ENCODE measurements around the gene KIAA1549. TPM values are rescaled to one million over a fixed set of nuclear protein-coding genes. Genes with fewer than 3 reads are reported as not detected.

The KIAA1549 gene
- total and polyA plus RNA-seq, 10 of the 15 experiments (the other 5 are each of a cell fraction or from before 2014, with no cell fraction given) = 0.02 to 0.82 (median 0.22) TPM

GRCh38 chr7:138967159-138967558 lies 14.0 kb downstream of the KIAA1549 start:
- no peak overlapping the region for H2AFZ ChIP-seq (ENCODE audit: control insufficient read depth, low read depth, low read length)
- in situ Hi-C loops (cut with MboI) = no loop called here
- WGBS (ENCODE audit: insufficient coverage, insufficient replicate concordance, low lambda C conversion rate, missing lambda C conversion rate) = 44% methylated on average over 4 of the region's 4 CpGs
- BruUV-seq (replicated peaks) = no TSS peak
- H3K27me3 ChIP-seq (replicated peaks in 1 of 2; ENCODE audit: control insufficient read depth in 2 of 2, insufficient read depth in 2 of 2, low read length in 1 of 2) = no peaks in the 10 kb centered on the region; a peak in 1 of 4 replicates
- DNase-seq (ENCODE audit: low read depth, low spot score) (no peak), ATAC-seq (no peak), FAIRE-seq (no peak)
- H3K79me2 ChIP-seq (ENCODE audit: control insufficient read depth, insufficient read depth, low read length) = no peaks in the 10 kb centered on the region
- no peaks in the 10 kb centered on the region for H4K20me1 ChIP-seq (ENCODE audit: control insufficient read depth, insufficient read depth)
- no peaks in the 10 kb centered on the region for H3K36me3 ChIP-seq (ENCODE audit: control insufficient read depth in 2 of 2, insufficient read depth in 2 of 2, low read length in 1 of 2)
- RAD21 ChIA-PET (ENCODE audit: unreplicated experiment) = no interaction called here
- H3K4me2 ChIP-seq (ENCODE audit: control insufficient read depth, insufficient read depth) = no peak overlapping the region
- CTCF ChIA-PET = no interaction called here
- no peak overlapping the region for H3K9ac ChIP-seq (ENCODE audit: control insufficient read depth, insufficient read depth, low read length)
- H3K9me3 ChIP-seq (replicated peaks; ENCODE audit: control insufficient read depth, insufficient read depth, low read length) = no peaks in the 10 kb centered on the region
- H3K4me1 ChIP-seq (ENCODE audit: control insufficient read depth, insufficient read depth, low read length) = no peaks in the 10 kb centered on the region
- SMC1A ChIA-PET (ENCODE audit: uncharacterized antibody, unreplicated experiment) = interaction anchor here (0.6 kb wide), 1 partner anchor 18 kb away, joined by 3 read pairs; no protein-coding TSS in a partner anchor
- H3K4me3 ChIP-seq = no peak overlapping the region
- H3K27ac ChIP-seq (ENCODE audit: control insufficient read depth, insufficient read depth) = no peak overlapping the region
- POLR2A ChIA-PET = no interaction called here
- intact Hi-C loops (cut with micrococcal nuclease; ENCODE audit: unreplicated experiment) = no loop called here
- TF ChIP-seq NR2C1 (IDR thresholded peaks at IDR 0.05) = no peak
- no peak for TF ChIP-seq SIN3A (IDR thresholded peaks at IDR 0.05; ENCODE audit: low read depth, low read length)
- TF ChIP-seq SUPT20H (IDR thresholded peaks at IDR 0.05; ENCODE audit: borderline replicate concordance, control insufficient read depth, low read depth, low read length) = no peak
- TF ChIP-seq ZNF384 (IDR thresholded peaks at IDR 0.05; ENCODE audit: borderline replicate concordance, low read depth, low read length) = no peak
- TF ChIP-seq MTA2 (IDR thresholded peaks at IDR 0.05; ENCODE audit: low read depth) = no peak
- TF ChIP-seq RBBP5 (conservative IDR thresholded peaks at IDR 0.05) = no peak
- no peak for TF ChIP-seq NR2C2 (IDR thresholded peaks at IDR 0.05; ENCODE audit: borderline replicate concordance, control insufficient read depth, insufficient read length, low read depth)
- no peak for TF ChIP-seq IKZF2 (IDR thresholded peaks at IDR 0.05)
- no peak for TF ChIP-seq HDGF (IDR thresholded peaks at IDR 0.05)
- no peak for TF ChIP-seq SIX5 (IDR thresholded peaks at IDR 0.05; ENCODE audit: low read depth, low read length, severe bottlenecking)
- no peak for TF ChIP-seq ZNF274 (IDR thresholded peaks at IDR 0.05; ENCODE audit: insufficient read depth, insufficient read length)
- TF ChIP-seq DPF2 (IDR thresholded peaks at IDR 0.05) = no peak
- no peak for TF ChIP-seq FOXM1 (IDR thresholded peaks at IDR 0.05; ENCODE audit: low read depth, low read length)
- TF ChIP-seq E2F8 (IDR thresholded peaks at IDR 0.05; ENCODE audit: low read depth, partially characterized antibody) = no peak
- TF ChIP-seq EP300 (IDR thresholded peaks at IDR 0.05; ENCODE audit: borderline replicate concordance in 1 of 2, control insufficient read depth in 1 of 2, low read depth in 2 of 2, low read length in 2 of 2) = no peak
- TF ChIP-seq BACH1 (IDR thresholded peaks at IDR 0.05; ENCODE audit: borderline replicate concordance) = no peak
- TF ChIP-seq, protein P1, sequence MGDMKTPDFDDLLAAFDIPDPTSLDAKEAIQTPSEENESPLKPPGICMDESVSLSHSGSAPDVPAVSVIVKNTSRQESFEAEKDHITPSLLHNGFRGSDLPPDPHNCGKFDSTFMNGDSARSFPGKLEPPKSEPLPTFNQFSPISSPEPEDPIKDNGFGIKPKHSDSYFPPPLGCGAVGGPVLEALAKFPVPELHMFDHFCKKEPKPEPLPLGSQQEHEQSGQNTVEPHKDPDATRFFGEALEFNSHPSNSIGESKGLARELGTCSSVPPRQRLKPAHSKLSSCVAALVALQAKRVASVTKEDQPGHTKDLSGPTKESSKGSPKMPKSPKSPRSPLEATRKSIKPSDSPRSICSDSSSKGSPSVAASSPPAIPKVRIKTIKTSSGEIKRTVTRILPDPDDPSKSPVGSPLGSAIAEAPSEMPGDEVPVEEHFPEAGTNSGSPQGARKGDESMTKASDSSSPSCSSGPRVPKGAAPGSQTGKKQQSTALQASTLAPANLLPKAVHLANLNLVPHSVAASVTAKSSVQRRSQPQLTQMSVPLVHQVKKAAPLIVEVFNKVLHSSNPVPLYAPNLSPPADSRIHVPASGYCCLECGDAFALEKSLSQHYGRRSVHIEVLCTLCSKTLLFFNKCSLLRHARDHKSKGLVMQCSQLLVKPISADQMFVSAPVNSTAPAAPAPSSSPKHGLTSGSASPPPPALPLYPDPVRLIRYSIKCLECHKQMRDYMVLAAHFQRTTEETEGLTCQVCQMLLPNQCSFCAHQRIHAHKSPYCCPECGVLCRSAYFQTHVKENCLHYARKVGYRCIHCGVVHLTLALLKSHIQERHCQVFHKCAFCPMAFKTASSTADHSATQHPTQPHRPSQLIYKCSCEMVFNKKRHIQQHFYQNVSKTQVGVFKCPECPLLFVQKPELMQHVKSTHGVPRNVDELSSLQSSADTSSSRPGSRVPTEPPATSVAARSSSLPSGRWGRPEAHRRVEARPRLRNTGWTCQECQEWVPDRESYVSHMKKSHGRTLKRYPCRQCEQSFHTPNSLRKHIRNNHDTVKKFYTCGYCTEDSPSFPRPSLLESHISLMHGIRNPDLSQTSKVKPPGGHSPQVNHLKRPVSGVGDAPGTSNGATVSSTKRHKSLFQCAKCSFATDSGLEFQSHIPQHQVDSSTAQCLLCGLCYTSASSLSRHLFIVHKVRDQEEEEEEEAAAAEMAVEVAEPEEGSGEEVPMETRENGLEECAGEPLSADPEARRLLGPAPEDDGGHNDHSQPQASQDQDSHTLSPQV (IDR thresholded peaks at IDR 0.05) = no peak
- no peak for TF ChIP-seq MEF2A (IDR thresholded peaks at IDR 0.05; ENCODE audit: insufficient read depth, low read depth, low read length)
- TF ChIP-seq SPI1 (IDR thresholded peaks at IDR 0.05; ENCODE audit: borderline replicate concordance, insufficient read depth, low read depth, low read length) = no peak
